Thyroid gland (tissue), 4 donors: ENCODE data around the gene RASSF4.

ENCODE experiments used
- POLR2A ChIP-seq, 2 donors: fragments of 450-650 bp; IDR thresholded peaks; one replicate each; pipeline ENCODE4 v1.6.1; 2017; ENCODE audit warnings: antibody characterized with exemption in 2 of 2, mild to moderate bottlenecking in 2 of 2, moderate library complexity in 1 of 2
- TF ChIP-seq, protein P1 (sequence below), 6 experiments: fragments of 200-600 bp in 3 of 6; fragments of 450-650 bp in 3 of 6; sonication (generic) in 3 of 6; IDR thresholded peaks; one replicate each; pipeline ENCODE4 v1.5.1; 2016 to 2019; ENCODE audit warnings: antibody characterized with exemption in 6 of 6, mild to moderate bottlenecking in 2 of 6, inconsistent platforms in 1 of 6, moderate library complexity in 1 of 6

DNA sequence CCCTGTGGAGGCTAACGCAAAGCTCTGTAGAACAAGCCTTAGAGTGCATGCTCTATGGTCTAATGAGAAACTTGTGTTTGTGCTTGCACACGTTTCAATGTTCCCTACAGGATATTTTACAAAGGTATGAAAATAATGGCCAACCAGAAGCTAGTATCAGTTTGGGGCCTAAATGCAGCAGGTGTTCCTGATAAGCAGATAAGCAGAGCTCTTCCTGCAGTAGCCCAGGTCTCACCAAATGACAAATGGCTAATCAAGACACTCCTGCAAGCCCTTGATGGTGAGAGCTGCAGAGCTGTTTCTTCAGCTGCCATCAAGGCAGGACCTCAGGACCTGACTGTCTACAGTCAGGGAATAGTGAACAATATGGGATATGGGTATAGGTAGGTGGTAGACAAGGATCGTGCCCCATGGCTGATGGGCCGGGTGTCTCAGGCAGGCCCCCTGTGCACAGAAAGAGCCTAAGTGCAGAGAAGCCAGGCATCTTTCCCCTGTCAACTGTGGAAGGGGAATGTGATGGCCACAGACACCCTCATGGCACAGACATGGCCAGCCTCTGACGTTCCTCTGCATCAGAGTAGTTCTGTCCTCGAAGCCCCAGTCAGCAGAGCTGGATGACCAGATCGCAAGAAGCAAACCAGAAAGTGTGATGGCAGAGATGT is 23.2 kb upstream of the RASSF4 start:
- TF ChIP-seq, protein P1, sequence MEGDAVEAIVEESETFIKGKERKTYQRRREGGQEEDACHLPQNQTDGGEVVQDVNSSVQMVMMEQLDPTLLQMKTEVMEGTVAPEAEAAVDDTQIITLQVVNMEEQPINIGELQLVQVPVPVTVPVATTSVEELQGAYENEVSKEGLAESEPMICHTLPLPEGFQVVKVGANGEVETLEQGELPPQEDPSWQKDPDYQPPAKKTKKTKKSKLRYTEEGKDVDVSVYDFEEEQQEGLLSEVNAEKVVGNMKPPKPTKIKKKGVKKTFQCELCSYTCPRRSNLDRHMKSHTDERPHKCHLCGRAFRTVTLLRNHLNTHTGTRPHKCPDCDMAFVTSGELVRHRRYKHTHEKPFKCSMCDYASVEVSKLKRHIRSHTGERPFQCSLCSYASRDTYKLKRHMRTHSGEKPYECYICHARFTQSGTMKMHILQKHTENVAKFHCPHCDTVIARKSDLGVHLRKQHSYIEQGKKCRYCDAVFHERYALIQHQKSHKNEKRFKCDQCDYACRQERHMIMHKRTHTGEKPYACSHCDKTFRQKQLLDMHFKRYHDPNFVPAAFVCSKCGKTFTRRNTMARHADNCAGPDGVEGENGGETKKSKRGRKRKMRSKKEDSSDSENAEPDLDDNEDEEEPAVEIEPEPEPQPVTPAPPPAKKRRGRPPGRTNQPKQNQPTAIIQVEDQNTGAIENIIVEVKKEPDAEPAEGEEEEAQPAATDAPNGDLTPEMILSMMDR (IDR thresholded peaks at IDR 0.05), result no peak
- no peak for TF ChIP-seq POLR2A (IDR thresholded peaks at IDR 0.05)
